Measurements from ENCODE around the gene NEK7.

GRCh38 chr1:198123133-198123532 lies 33.7 kb upstream of the NEK7 start:
- TF ChIP-seq, protein P1, sequence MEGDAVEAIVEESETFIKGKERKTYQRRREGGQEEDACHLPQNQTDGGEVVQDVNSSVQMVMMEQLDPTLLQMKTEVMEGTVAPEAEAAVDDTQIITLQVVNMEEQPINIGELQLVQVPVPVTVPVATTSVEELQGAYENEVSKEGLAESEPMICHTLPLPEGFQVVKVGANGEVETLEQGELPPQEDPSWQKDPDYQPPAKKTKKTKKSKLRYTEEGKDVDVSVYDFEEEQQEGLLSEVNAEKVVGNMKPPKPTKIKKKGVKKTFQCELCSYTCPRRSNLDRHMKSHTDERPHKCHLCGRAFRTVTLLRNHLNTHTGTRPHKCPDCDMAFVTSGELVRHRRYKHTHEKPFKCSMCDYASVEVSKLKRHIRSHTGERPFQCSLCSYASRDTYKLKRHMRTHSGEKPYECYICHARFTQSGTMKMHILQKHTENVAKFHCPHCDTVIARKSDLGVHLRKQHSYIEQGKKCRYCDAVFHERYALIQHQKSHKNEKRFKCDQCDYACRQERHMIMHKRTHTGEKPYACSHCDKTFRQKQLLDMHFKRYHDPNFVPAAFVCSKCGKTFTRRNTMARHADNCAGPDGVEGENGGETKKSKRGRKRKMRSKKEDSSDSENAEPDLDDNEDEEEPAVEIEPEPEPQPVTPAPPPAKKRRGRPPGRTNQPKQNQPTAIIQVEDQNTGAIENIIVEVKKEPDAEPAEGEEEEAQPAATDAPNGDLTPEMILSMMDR (conservative IDR thresholded peaks at IDR 0.05; ENCODE audit: low read length), result no peak
- no peak for TF ChIP-seq EZH2phosphoT487 (IDR thresholded peaks at IDR 0.05; ENCODE audit: borderline replicate concordance, low read depth, low read length)

All from OCI-LY7 (cell line).